ENCODE measurements around the gene SCD. TPM values are rescaled to one million over a fixed set of nuclear protein-coding genes. Genes with fewer than 3 reads are reported as not detected.
A peak's percentile ranks its signal among the peaks of the same experiment; 100 is the strongest.

The SCD gene
- total RNA-seq, 2 experiments from 2014 or later, result 271 TPM

DNA sequence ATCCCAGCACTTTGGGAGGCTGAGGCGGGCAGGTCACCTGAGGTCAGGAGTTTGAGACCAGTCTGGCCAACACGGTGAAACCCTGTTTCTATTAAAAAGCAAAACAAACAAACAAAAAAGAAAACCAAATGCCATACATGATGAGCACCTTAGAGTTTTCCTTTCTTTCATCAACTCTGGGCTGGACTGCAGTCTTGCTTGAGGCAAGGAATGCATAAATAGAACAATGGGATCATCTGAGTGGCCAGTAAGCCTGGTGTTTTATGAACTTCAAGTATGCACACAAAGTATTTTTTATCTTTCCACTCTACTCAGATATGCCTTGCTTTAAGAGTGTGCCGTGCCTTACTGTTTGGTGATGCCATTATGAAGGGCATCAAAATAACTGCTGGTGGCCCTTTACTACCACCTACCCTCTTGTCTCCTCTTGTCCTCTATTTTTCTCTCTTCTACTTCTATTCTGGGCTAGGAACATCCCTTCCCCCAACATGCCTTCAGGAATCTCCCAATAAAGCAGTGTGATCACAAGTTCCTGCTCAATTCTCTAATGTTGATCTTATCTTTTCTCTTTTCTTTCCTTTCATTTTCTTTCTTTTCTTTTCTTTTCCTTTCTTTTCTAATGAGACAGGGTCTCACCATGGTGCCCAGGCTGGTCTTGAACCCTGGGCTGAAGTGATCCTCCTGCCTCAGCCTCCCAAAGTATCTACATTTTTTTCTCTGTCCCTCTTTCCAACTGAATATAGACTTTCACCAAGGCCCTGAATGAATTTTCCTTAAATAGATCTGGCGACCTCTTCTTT, 10.2 kb downstream of the SCD start:
- Mint-ChIP-seq H3K4me1 (ENCODE audit: low read depth) (peaks cover 41% of the 10 kb centered on the region), H3K36me3 (ENCODE audit: low read depth) (peaks cover 92% of the 10 kb centered on the region), H3K4me3 (no peak overlapping the region), H3K27me3 (no peaks in the 10 kb centered on the region), H3K9me3 (no peaks in the 10 kb centered on the region), H3K27ac (no peak overlapping the region)
- ChIA-PET CTCF (no interaction called here), POLR2A (no interaction called here)
- TF ChIP-seq, protein P1, sequence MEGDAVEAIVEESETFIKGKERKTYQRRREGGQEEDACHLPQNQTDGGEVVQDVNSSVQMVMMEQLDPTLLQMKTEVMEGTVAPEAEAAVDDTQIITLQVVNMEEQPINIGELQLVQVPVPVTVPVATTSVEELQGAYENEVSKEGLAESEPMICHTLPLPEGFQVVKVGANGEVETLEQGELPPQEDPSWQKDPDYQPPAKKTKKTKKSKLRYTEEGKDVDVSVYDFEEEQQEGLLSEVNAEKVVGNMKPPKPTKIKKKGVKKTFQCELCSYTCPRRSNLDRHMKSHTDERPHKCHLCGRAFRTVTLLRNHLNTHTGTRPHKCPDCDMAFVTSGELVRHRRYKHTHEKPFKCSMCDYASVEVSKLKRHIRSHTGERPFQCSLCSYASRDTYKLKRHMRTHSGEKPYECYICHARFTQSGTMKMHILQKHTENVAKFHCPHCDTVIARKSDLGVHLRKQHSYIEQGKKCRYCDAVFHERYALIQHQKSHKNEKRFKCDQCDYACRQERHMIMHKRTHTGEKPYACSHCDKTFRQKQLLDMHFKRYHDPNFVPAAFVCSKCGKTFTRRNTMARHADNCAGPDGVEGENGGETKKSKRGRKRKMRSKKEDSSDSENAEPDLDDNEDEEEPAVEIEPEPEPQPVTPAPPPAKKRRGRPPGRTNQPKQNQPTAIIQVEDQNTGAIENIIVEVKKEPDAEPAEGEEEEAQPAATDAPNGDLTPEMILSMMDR (IDR thresholded peaks at IDR 0.05), result no peak
- no peak for ATAC-seq
- no peak for DNase-seq
- intact Hi-C loops (cut with micrococcal nuclease), result no loop called here

DNA sequence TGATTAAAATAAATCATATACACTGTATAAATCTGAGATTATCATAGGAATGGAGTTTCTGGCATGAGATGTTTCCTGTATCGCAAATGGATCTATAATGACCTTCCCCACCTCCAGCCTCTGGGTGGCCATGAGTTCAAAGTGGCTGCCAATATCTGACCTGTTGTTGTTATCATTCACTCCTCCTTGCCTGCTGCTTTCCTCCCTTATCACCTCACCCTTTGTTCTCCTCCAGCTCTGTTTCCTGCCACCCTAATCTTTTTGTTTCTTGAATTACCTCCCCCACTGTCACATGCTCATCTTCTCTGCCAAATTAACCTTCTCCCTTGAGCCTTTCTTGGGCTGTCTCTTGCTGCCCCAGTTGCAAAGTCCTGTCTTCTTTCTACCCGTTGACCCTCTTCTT, 12.0 kb downstream of the SCD start:
- Mint-ChIP-seq H3K4me1 (ENCODE audit: low read depth) (peaks cover 36% of the 10 kb centered on the region), H3K27ac (peak overlapping the region; percentile 2), H3K9me3 (no peaks in the 10 kb centered on the region), H3K36me3 (ENCODE audit: low read depth) (peaks cover 89% of the 10 kb centered on the region), H3K27me3 (no peaks in the 10 kb centered on the region), H3K4me3 (no peak overlapping the region)
- intact Hi-C loops (cut with micrococcal nuclease), result no loop called here
- TF ChIP-seq, protein P1 (IDR thresholded peaks at IDR 0.05), result no peak
- no peak for ATAC-seq
- no peak for DNase-seq
- ChIA-PET POLR2A (interaction anchor here (3.3 kb wide), 1 partner anchor 11 kb away, joined by 14 read pairs; no protein-coding TSS in a partner anchor), CTCF (interaction anchor here (1.3 to 2.0 kb wide), 2 partner anchors 49 to 75 kb away, joined by 4 to 8 read pairs; no protein-coding TSS in a partner anchor)

DNA sequence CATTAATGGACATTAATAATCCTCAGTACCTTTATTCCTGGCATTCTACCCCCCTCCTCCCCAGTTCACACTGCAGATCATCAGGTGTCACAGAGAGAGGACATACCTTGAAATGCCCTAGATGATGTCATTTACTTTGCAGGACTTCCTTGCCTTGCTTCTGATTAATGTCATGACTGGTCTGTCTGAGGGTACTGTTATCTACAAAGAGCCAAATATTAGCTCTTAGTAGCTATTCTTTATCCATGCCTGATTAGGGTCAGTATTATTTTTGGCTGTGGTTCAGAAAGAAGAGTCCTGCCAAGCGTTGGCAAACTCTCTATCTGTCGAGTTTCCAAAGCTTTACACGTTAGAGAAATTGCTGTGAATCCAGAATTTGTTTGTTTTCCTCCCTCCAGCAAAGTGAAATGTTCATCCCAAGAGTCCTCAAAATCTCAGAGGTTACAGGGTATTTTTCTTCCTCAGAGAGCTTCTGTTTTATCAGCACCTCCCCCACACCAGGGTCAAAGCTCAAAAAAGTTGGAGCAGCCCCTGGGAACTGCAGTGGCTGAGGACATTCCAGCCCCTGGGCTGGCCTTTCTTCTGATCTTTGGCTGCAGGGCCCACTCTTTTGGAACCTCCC, 12.6 kb downstream of the SCD start:
- TF ChIP-seq, protein P1 (IDR thresholded peaks at IDR 0.05), result no peak
- intact Hi-C loops (cut with micrococcal nuclease), result no loop called here
- Mint-ChIP-seq H3K27me3 (no peaks in the 10 kb centered on the region), H3K9me3 (no peaks in the 10 kb centered on the region), H3K36me3 (ENCODE audit: low read depth) (peaks cover 89% of the 10 kb centered on the region), H3K4me3 (no peak overlapping the region), H3K27ac (peak overlapping the region; percentile 2), H3K4me1 (ENCODE audit: low read depth) (peaks cover 33% of the 10 kb centered on the region)
- ChIA-PET CTCF (interaction anchor here (0.6 to 2.0 kb wide), 4 partner anchors 9 to 75 kb away, joined by 3 to 8 read pairs (median 4); no protein-coding TSS in a partner anchor), POLR2A (interaction anchor here (0.7 to 3.3 kb wide), 4 partner anchors 8 to 14 kb away, joined by 3 to 14 read pairs (median 3); no protein-coding TSS in a partner anchor)
- ATAC-seq (no peak), DNase-seq (no peak)

DNA sequence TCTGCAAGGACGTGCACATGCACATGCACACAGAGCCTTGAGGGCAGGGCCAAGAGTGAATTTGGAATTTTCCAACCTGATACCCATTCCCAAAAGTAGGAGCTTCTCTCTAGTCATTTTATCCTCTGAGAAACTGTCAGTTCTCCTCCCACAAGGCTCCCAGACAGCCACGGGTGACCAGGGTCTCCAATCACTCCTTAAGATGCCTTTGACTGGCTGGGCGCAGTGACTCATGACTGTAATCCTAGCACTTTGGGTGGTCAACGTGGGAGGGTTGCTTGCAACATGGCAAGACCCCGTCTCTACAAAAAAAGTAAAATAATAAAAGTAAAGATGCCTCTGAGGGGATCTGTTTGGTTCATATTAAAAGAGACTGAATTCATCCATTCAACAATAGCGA, 13.2 kb downstream of the SCD start:
- Mint-ChIP-seq H3K4me1 (ENCODE audit: low read depth) (peaks cover 33% of the 10 kb centered on the region), H3K36me3 (ENCODE audit: low read depth) (peaks cover 86% of the 10 kb centered on the region), H3K9me3 (no peaks in the 10 kb centered on the region), H3K27ac (no peak overlapping the region), H3K4me3 (no peak overlapping the region), H3K27me3 (no peaks in the 10 kb centered on the region)
- intact Hi-C loops (cut with micrococcal nuclease), result no loop called here
- POLR2A ChIA-PET, result interaction anchor here (0.7 to 3.3 kb wide), 4 partner anchors 8 to 14 kb away, joined by 3 to 14 read pairs (median 3); no protein-coding TSS in a partner anchor
- ATAC-seq (no peak), DNase-seq (no peak)
- CTCF ChIA-PET, result interaction anchor here (0.6 to 2.0 kb wide), 4 partner anchors 9 to 74 kb away, joined by 3 to 8 read pairs (median 4); no protein-coding TSS in a partner anchor
- TF ChIP-seq, protein P1 (IDR thresholded peaks at IDR 0.05), result no peak

All from activated CD8-positive, alpha-beta T cell treated with anti-CD3 and anti-CD28 coated beads for 36 hours (primary cell).